CD14-positive monocyte (primary cell): ENCODE measurements around the gene PROKR1. TPM values are rescaled to one million over a fixed set of nuclear protein-coding genes. Genes with fewer than 3 reads are reported as not detected.

ENCODE experiments used
- DNase-seq, 3 donors: peaks; one replicate each; pipeline ENCODE4 v3.0.0-alpha.2; 2011 to 2022
- H2AFZ ChIP-seq: 2 replicates; pipeline ENCODE4 v1.6.0; 2012; ENCODE audit warnings: mild to moderate bottlenecking, low read depth, low read length, inconsistent platforms; ENCODE audit not compliant: insufficient read depth, poor library complexity, severe bottlenecking
- H3K27ac ChIP-seq, 2 donors: 1 replicate in 1 of 2; 2 replicates in 1 of 2; pipeline ENCODE4 v1.5.1; 2012 to 2013; ENCODE audit warnings: low read length in 2 of 2, control low read depth in 1 of 2, inconsistent platforms in 1 of 2, low read depth in 1 of 2, mild to moderate bottlenecking in 1 of 2
- H3K27me3 ChIP-seq, 2 donors: one replicate each; pipeline versions ENCODE4 v1.6.0 to v1.6.1; 2011 to 2013; ENCODE audit warnings: low read length in 2 of 2; ENCODE audit not compliant: control insufficient read depth in 2 of 2, insufficient read depth in 2 of 2
- H3K36me3 ChIP-seq, 2 donors: replicated peaks in 1 of 2; 1 replicate in 1 of 2; 2 replicates in 1 of 2; pipeline versions ENCODE4 v1.5.1 to v1.6.1; 2012 to 2013; ENCODE audit warnings: low read length in 2 of 2, control low read depth in 1 of 2, inconsistent platforms in 1 of 2, mild to moderate bottlenecking in 1 of 2; ENCODE audit not compliant: insufficient read depth in 2 of 2, control insufficient read depth in 1 of 2
- H3K4me1 ChIP-seq, 2 donors: 1 replicate in 1 of 2; 2 replicates in 1 of 2; pipeline versions ENCODE4 v1.5.1 to v1.6.1; 2012 to 2013; ENCODE audit warnings: low read length in 2 of 2, control low read depth in 1 of 2, inconsistent platforms in 1 of 2, mild to moderate bottlenecking in 1 of 2, moderate library complexity in 1 of 2; ENCODE audit not compliant: insufficient read depth in 2 of 2, control insufficient read depth in 1 of 2
- H3K4me2 ChIP-seq: replicated peaks from 2 replicates; pipeline ENCODE3; 2012; ENCODE audit warnings: low read length, moderate library complexity, mild to moderate bottlenecking; ENCODE audit not compliant: poor library complexity, severe bottlenecking; ENCODE audit errors: extremely low read depth
- H3K4me3 ChIP-seq, 3 experiments: fragments of 200-600 bp in 1 of 3; sonication (generic) in 1 of 3; replicated peaks in 1 of 3; 1 replicate in 2 of 3; 2 replicates in 1 of 3; pipeline ENCODE4 v1.5.1; 2011 to 2013; ENCODE audit warnings: low read length in 3 of 3, mild to moderate bottlenecking in 3 of 3, control low read depth in 2 of 3, low read depth in 2 of 3, inconsistent platforms in 1 of 3, moderate library complexity in 1 of 3
- H3K79me2 ChIP-seq: 2 replicates; pipeline ENCODE4 v1.6.0; 2012; ENCODE audit warnings: mild to moderate bottlenecking, control low read depth, inconsistent platforms, low read length, moderate library complexity; ENCODE audit not compliant: insufficient read depth
- H3K9ac ChIP-seq: 2 replicates; pipeline ENCODE4 v1.6.0; 2017; ENCODE audit warnings: low read length, mild to moderate bottlenecking; ENCODE audit not compliant: insufficient read depth, poor library complexity, severe bottlenecking
- H3K9me3 ChIP-seq, 2 donors: replicated peaks in 1 of 2; 1 replicate in 1 of 2; 2 replicates in 1 of 2; pipeline versions ENCODE4 v1.5.1 to v1.6.1; 2012 to 2013; ENCODE audit warnings: low read length in 2 of 2, control low read depth in 1 of 2; ENCODE audit not compliant: control insufficient read depth in 1 of 2, insufficient read depth in 1 of 2
- H4K20me1 ChIP-seq: 2 replicates; pipeline ENCODE4 v1.6.0; 2012; ENCODE audit warnings: mild to moderate bottlenecking, low read length, control low read depth, moderate library complexity; ENCODE audit not compliant: insufficient read depth
- H3K27ac Mint-ChIP-seq, 7 donors: one replicate each; pipeline ENCODE4 v1.8.0; 2020; ENCODE audit warnings: mild to moderate bottlenecking in 7 of 7, mixed read lengths in 7 of 7, moderate library complexity in 6 of 7, inconsistent platforms in 2 of 7
- H3K27me3 Mint-ChIP-seq, 3 donors: one replicate each; pipeline ENCODE4 v1.8.0; 2021 to 2022; ENCODE audit warnings: low read depth in 3 of 3, mild to moderate bottlenecking in 3 of 3, mixed read lengths in 3 of 3, moderate library complexity in 3 of 3, inconsistent platforms in 1 of 3
- H3K36me3 Mint-ChIP-seq, 2 donors: one replicate each; pipeline ENCODE4 v1.8.0; 2020; ENCODE audit warnings: mixed read lengths in 2 of 2, inconsistent platforms in 1 of 2, mild to moderate bottlenecking in 1 of 2
- H3K4me1 Mint-ChIP-seq: one replicate; pipeline ENCODE4 v1.8.0; 2020; ENCODE audit warnings: mild to moderate bottlenecking, mixed read lengths
- H3K4me3 Mint-ChIP-seq, 2 donors: one replicate each; pipeline ENCODE4 v1.8.0; 2020; ENCODE audit warnings: mild to moderate bottlenecking in 2 of 2, mixed read lengths in 2 of 2, moderate library complexity in 1 of 2
- H3K9me3 Mint-ChIP-seq, 7 donors: one replicate each; pipeline ENCODE4 v1.8.0; 2020 to 2022; ENCODE audit warnings: mixed read lengths in 7 of 7, mild to moderate bottlenecking in 6 of 7, moderate library complexity in 6 of 7, inconsistent platforms in 2 of 7
- WGBS: methylation state at CpG from one replicate; pipeline ENCODE4 v1.1.5; 2013; ENCODE audit warnings: missing lambda C conversion rate; ENCODE audit not compliant: insufficient coverage; 5-methylcytosine and 5-hydroxymethylcytosine counted together
- intact Hi-C, 2 donors: fragments of 100-400 bp; cut with micrococcal nuclease; formaldehyde crosslinking; loops; one replicate each; pipeline versions ENCODE4 v1.15.0 to v1.15.1; 2023
- polyA plus RNA-seq, 3 donors: library from polyadenylated mRNA; depleted of rRNA in 1 of 3; unstranded in 2 of 3; stranded (reverse) in 1 of 3; fragments of 300-500 nt in 2 of 3; fragments of >200 nt in 1 of 3; fragmentation: Illumina TruSeq in 2 of 3; gene quantifications; 1 replicate in 2 of 3; 2 replicates in 1 of 3; pipeline ENCODE4 v1.2.3, GENCODE V29; 2012 to 2021
- TF ChIP-seq, protein P1 (sequence below): fragments of 200-600 bp; IDR thresholded peaks from one replicate; pipeline ENCODE4 v1.8.0; 2022; ENCODE audit warnings: antibody characterized with exemption, mild to moderate bottlenecking

The PROKR1 gene
- polyA plus RNA-seq, 3 donors: 0.01 TPM; not detected in 2

DNA sequence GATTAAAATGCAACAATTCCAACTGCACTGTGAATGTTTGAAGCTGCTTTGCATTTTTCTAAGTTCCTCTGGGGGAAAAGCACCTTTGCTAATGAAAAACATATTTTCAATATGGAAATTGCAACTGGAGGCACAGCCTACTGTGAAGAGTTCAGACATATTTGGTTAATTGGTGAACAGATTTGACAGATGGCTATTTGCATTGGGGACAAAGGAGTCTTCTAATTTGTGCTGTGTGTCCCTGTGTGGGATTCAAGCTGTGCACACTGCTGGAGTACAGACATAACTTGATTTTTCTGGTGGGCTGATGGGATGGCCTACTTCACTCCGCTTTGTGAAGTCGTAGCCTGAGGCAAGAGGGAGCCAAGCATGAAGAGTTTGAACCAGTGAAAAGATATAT lies 50.6 kb downstream of the PROKR1 start:
- Histone ChIP-seq H3K4me2 (no peak overlapping the region), H3K27ac (no peak overlapping the region), H3K4me1 (peaks cover 73 to 83% of the 10 kb centered on the region in 2 donors), H3K9me3 (no peaks in the 10 kb centered on the region), H3K27me3 (no peaks in the 10 kb centered on the region), H3K79me2 (no peaks in the 10 kb centered on the region), H4K20me1 (no peaks in the 10 kb centered on the region), H3K4me3 (no peak overlapping the region), H2AFZ (no peak overlapping the region), H3K9ac (no peak overlapping the region), H3K36me3 (no peaks in the 10 kb centered on the region)
- peaks cover 0 to 4% (median 3%) of the 10 kb centered on the region in 3 donors for H3K27me3 Mint-ChIP-seq
- no peaks in the 10 kb centered on the region for H3K36me3 Mint-ChIP-seq
- no peak overlapping the region for H3K4me3 Mint-ChIP-seq
- TF ChIP-seq, protein P1, sequence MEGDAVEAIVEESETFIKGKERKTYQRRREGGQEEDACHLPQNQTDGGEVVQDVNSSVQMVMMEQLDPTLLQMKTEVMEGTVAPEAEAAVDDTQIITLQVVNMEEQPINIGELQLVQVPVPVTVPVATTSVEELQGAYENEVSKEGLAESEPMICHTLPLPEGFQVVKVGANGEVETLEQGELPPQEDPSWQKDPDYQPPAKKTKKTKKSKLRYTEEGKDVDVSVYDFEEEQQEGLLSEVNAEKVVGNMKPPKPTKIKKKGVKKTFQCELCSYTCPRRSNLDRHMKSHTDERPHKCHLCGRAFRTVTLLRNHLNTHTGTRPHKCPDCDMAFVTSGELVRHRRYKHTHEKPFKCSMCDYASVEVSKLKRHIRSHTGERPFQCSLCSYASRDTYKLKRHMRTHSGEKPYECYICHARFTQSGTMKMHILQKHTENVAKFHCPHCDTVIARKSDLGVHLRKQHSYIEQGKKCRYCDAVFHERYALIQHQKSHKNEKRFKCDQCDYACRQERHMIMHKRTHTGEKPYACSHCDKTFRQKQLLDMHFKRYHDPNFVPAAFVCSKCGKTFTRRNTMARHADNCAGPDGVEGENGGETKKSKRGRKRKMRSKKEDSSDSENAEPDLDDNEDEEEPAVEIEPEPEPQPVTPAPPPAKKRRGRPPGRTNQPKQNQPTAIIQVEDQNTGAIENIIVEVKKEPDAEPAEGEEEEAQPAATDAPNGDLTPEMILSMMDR: no peak
- DNase-seq: no peak
- peaks cover 79% of the 10 kb centered on the region for H3K4me1 Mint-ChIP-seq
- no CpG with 5 or more reads among the region's 2 CpGs for WGBS
- H3K27ac Mint-ChIP-seq: peak overlapping the region in 1 of 7 donors; percentile 32
- intact Hi-C loops: no loop called here
- H3K9me3 Mint-ChIP-seq: peaks cover under 1 to 6% (median 3%) of the 10 kb centered on the region in 7 donors

GRCh38 chr2:68695971-68696370 lies 52.6 kb downstream of the PROKR1 start:
- Histone ChIP-seq H3K9me3 (no peaks in the 10 kb centered on the region), H3K9ac (no peak overlapping the region), H3K27ac (no peak overlapping the region), H4K20me1 (no peaks in the 10 kb centered on the region), H2AFZ (no peak overlapping the region), H3K79me2 (no peaks in the 10 kb centered on the region), H3K4me2 (no peak overlapping the region), H3K36me3 (no peaks in the 10 kb centered on the region), H3K4me3 (no peak overlapping the region), H3K4me1 (peaks cover 53 to 63% of the 10 kb centered on the region in 2 donors), H3K27me3 (no peaks in the 10 kb centered on the region)
- DNase-seq: no peak
- TF ChIP-seq, protein P1: no peak
- Mint-ChIP-seq H3K4me3 (no peak overlapping the region), H3K36me3 (peaks cover 0 to 5% of the 10 kb centered on the region in 2 donors), H3K27ac (no peak overlapping the region), H3K27me3 (peaks cover 0 to 4% (median 3%) of the 10 kb centered on the region in 3 donors), H3K9me3 (peaks cover 1 to 16% (median 12%) of the 10 kb centered on the region in 7 donors), H3K4me1 (peaks cover 65% of the 10 kb centered on the region)
- intact Hi-C loops: no loop called here
- WGBS: 94% methylated on average over 2 of the region's 4 CpGs
